ENCODE measurements around the gene MED10. TPM values are rescaled to one million over a fixed set of nuclear protein-coding genes. Genes with fewer than 3 reads are reported as not detected.

MED10 gene
- total and polyA plus RNA-seq, 9 of the 15 experiments (the other 6 are each of a cell fraction or from before 2014, with no cell fraction given): 23.8 to 83.4 (median 58.8) TPM

DNA sequence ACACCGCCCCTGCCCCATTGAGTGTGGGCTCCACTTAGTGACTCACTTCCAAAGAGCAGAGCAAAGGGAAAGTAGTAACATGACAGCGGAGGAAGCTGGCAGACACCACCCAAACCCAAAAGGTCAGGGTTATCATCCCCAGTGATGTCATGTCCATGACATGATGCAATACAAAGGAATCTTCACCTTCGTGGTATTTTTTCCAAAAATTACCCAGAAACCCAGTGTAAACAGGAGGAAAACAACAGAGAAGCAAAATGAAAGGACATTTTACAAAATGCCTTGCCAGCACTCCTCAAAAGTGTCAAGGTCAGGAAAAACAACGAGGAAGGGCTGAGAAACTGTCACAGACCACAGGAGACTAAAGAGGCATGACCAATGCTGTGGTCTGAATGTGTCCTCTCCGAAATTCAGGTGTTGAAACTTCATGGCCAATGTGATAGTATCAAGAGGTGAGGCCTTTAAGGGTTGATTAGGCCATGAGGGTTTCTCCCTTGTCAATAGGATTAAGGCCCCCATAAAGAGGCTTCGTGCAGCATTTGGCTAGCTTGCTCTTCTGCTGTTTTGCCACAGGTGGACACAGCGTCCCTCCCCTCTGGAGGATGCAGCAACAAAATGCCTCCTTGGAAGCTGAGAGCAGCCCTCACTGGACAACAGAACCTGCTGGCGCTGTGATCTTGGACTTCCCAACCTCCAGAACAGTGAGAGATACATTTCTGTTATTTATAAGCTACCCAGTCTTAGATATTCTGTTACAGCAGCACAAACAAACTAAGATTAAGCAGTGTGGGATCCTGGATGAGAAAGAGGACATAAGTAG is 30.5 kb upstream of the MED10 start (continued):
- TF ChIP-seq, protein P1, sequence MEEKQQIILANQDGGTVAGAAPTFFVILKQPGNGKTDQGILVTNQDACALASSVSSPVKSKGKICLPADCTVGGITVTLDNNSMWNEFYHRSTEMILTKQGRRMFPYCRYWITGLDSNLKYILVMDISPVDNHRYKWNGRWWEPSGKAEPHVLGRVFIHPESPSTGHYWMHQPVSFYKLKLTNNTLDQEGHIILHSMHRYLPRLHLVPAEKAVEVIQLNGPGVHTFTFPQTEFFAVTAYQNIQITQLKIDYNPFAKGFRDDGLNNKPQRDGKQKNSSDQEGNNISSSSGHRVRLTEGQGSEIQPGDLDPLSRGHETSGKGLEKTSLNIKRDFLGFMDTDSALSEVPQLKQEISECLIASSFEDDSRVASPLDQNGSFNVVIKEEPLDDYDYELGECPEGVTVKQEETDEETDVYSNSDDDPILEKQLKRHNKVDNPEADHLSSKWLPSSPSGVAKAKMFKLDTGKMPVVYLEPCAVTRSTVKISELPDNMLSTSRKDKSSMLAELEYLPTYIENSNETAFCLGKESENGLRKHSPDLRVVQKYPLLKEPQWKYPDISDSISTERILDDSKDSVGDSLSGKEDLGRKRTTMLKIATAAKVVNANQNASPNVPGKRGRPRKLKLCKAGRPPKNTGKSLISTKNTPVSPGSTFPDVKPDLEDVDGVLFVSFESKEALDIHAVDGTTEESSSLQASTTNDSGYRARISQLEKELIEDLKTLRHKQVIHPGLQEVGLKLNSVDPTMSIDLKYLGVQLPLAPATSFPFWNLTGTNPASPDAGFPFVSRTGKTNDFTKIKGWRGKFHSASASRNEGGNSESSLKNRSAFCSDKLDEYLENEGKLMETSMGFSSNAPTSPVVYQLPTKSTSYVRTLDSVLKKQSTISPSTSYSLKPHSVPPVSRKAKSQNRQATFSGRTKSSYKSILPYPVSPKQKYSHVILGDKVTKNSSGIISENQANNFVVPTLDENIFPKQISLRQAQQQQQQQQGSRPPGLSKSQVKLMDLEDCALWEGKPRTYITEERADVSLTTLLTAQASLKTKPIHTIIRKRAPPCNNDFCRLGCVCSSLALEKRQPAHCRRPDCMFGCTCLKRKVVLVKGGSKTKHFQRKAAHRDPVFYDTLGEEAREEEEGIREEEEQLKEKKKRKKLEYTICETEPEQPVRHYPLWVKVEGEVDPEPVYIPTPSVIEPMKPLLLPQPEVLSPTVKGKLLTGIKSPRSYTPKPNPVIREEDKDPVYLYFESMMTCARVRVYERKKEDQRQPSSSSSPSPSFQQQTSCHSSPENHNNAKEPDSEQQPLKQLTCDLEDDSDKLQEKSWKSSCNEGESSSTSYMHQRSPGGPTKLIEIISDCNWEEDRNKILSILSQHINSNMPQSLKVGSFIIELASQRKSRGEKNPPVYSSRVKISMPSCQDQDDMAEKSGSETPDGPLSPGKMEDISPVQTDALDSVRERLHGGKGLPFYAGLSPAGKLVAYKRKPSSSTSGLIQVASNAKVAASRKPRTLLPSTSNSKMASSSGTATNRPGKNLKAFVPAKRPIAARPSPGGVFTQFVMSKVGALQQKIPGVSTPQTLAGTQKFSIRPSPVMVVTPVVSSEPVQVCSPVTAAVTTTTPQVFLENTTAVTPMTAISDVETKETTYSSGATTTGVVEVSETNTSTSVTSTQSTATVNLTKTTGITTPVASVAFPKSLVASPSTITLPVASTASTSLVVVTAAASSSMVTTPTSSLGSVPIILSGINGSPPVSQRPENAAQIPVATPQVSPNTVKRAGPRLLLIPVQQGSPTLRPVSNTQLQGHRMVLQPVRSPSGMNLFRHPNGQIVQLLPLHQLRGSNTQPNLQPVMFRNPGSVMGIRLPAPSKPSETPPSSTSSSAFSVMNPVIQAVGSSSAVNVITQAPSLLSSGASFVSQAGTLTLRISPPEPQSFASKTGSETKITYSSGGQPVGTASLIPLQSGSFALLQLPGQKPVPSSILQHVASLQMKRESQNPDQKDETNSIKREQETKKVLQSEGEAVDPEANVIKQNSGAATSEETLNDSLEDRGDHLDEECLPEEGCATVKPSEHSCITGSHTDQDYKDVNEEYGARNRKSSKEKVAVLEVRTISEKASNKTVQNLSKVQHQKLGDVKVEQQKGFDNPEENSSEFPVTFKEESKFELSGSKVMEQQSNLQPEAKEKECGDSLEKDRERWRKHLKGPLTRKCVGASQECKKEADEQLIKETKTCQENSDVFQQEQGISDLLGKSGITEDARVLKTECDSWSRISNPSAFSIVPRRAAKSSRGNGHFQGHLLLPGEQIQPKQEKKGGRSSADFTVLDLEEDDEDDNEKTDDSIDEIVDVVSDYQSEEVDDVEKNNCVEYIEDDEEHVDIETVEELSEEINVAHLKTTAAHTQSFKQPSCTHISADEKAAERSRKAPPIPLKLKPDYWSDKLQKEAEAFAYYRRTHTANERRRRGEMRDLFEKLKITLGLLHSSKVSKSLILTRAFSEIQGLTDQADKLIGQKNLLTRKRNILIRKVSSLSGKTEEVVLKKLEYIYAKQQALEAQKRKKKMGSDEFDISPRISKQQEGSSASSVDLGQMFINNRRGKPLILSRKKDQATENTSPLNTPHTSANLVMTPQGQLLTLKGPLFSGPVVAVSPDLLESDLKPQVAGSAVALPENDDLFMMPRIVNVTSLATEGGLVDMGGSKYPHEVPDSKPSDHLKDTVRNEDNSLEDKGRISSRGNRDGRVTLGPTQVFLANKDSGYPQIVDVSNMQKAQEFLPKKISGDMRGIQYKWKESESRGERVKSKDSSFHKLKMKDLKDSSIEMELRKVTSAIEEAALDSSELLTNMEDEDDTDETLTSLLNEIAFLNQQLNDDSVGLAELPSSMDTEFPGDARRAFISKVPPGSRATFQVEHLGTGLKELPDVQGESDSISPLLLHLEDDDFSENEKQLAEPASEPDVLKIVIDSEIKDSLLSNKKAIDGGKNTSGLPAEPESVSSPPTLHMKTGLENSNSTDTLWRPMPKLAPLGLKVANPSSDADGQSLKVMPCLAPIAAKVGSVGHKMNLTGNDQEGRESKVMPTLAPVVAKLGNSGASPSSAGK (IDR thresholded peaks at IDR 0.05): no peak
- TF ChIP-seq DMBX1 (CRISPR knock-in tag; IDR thresholded peaks at IDR 0.05; ENCODE audit: borderline replicate concordance) (peak; percentile 82; the same call in 1 of the 2 replicates), TAF15 (IDR thresholded peaks at IDR 0.05; ENCODE audit: low read depth, low read length) (no peak), NCOA6 (IDR thresholded peaks at IDR 0.05) (no peak), CHD1 (IDR thresholded peaks at IDR 0.05; ENCODE audit: low read length) (no peak), C11orf30 (IDR thresholded peaks at IDR 0.05; ENCODE audit: low read depth) (0 out of 2 replicates have a peak, but pooled peaks have one; percentile 18), NR2F6 (CRISPR knock-in tag; IDR thresholded peaks at IDR 0.05) (no peak), TRIM24 (IDR thresholded peaks at IDR 0.05) (peak; percentile 90 to 92)
- TF ChIP-seq, protein P2, sequence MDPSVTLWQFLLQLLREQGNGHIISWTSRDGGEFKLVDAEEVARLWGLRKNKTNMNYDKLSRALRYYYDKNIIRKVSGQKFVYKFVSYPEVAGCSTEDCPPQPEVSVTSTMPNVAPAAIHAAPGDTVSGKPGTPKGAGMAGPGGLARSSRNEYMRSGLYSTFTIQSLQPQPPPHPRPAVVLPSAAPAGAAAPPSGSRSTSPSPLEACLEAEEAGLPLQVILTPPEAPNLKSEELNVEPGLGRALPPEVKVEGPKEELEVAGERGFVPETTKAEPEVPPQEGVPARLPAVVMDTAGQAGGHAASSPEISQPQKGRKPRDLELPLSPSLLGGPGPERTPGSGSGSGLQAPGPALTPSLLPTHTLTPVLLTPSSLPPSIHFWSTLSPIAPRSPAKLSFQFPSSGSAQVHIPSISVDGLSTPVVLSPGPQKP (CRISPR knock-in tag; IDR thresholded peaks at IDR 0.05): no peak
- TF ChIP-seq, protein P3, sequence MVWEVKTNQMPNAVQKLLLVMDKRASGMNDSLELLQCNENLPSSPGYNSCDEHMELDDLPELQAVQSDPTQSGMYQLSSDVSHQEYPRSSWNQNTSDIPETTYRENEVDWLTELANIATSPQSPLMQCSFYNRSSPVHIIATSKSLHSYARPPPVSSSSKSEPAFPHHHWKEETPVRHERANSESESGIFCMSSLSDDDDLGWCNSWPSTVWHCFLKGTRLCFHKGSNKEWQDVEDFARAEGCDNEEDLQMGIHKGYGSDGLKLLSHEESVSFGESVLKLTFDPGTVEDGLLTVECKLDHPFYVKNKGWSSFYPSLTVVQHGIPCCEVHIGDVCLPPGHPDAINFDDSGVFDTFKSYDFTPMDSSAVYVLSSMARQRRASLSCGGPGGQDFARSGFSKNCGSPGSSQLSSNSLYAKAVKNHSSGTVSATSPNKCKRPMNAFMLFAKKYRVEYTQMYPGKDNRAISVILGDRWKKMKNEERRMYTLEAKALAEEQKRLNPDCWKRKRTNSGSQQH (CRISPR knock-in tag; IDR thresholded peaks at IDR 0.05): peak; percentile 3; the same call in 1 of the 2 replicates
- TF ChIP-seq, protein P4, sequence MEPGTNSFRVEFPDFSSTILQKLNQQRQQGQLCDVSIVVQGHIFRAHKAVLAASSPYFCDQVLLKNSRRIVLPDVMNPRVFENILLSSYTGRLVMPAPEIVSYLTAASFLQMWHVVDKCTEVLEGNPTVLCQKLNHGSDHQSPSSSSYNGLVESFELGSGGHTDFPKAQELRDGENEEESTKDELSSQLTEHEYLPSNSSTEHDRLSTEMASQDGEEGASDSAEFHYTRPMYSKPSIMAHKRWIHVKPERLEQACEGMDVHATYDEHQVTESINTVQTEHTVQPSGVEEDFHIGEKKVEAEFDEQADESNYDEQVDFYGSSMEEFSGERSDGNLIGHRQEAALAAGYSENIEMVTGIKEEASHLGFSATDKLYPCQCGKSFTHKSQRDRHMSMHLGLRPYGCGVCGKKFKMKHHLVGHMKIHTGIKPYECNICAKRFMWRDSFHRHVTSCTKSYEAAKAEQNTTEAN (CRISPR knock-in tag; IDR thresholded peaks at IDR 0.05): no peak

Data from K562 (cell line).